SU-DHL-6 (cell line): ENCODE measurements around the gene RALGPS1.

ENCODE experiments used
- H2AFZ ChIP-seq: fragments of 200-600 bp; sonication (generic); 2 replicates; pipeline ENCODE4 v1.6.1; 2014; ENCODE audit warnings: low read depth, mild to moderate bottlenecking, moderate library complexity, mixed read lengths, antibody characterized with exemption, low read length; ENCODE audit not compliant: severe bottlenecking
- H3F3A ChIP-seq: fragments of 200-600 bp; shearing (Covaris generic); 2 replicates; pipeline ENCODE4 v1.6.0; 2016; ENCODE audit warnings: antibody characterized with exemption, mild to moderate bottlenecking; ENCODE audit not compliant: insufficient read depth
- H3K27ac ChIP-seq: fragments of 200-600 bp; sonication (generic); 2 replicates; pipeline ENCODE4 v1.5.1; 2016; ENCODE audit warnings: low read depth, mild to moderate bottlenecking, low read length, moderate library complexity, mixed read lengths
- H3K27me3 ChIP-seq: fragments of 200-600 bp; sonication (generic), shearing (Covaris generic); 2 replicates; pipeline ENCODE4 v1.6.0; 2014; ENCODE audit warnings: mild to moderate bottlenecking, low read length
- H3K36me3 ChIP-seq: fragments of 200-600 bp; sonication (generic); 2 replicates; pipeline ENCODE4 v1.6.1; 2014; ENCODE audit warnings: mild to moderate bottlenecking, low read length, mixed read lengths
- H3K4me2 ChIP-seq: fragments of 300-600, 200-600 bp; shearing (Covaris generic), sonication (generic); 2 replicates; pipeline ENCODE4 v1.6.0; 2014; ENCODE audit warnings: low read length, low read depth, mild to moderate bottlenecking; ENCODE audit not compliant: poor library complexity, severe bottlenecking
- H3K4me3 ChIP-seq: fragments of 200-600 bp; sonication (generic); 2 replicates; pipeline ENCODE4 v1.5.1; 2014; ENCODE audit warnings: antibody characterized with exemption, low read length, mild to moderate bottlenecking, mixed read lengths; ENCODE audit not compliant: insufficient read depth, poor library complexity, severe bottlenecking
- H3K79me2 ChIP-seq: fragments of 200-600 bp; sonication (generic); 2 replicates; pipeline ENCODE4 v1.6.1; 2014; ENCODE audit warnings: mild to moderate bottlenecking, low read length, moderate library complexity; ENCODE audit not compliant: insufficient read depth
- H3K9ac ChIP-seq: fragments of 200-600 bp; sonication (generic); 2 replicates; pipeline ENCODE4 v1.7.0; 2014; ENCODE audit warnings: mild to moderate bottlenecking, low read length
- H3K9me2 ChIP-seq: fragments of 200-600 bp; sonication (generic); replicated peaks from 2 replicates; pipeline ENCODE4 v1.6.1; 2014; ENCODE audit warnings: low read length; ENCODE audit not compliant: insufficient read depth
- H3K9me3 ChIP-seq: fragments of 200-600 bp; sonication (generic); 2 replicates; pipeline ENCODE4 v1.6.1; 2014; ENCODE audit warnings: low read length, mixed read lengths; ENCODE audit not compliant: insufficient read depth
- H4K20me1 ChIP-seq: fragments of 200-600 bp; sonication (generic); 2 replicates; pipeline ENCODE4 v1.6.1; 2014; ENCODE audit warnings: low read depth, mild to moderate bottlenecking, antibody characterized with exemption, low read length, moderate library complexity, mixed read lengths
- EZH2phosphoT487 ChIP-seq: fragments of 200-600 bp; sonication (generic), shearing (Covaris generic); conservative IDR thresholded peaks from 2 replicates; pipeline ENCODE4 v1.6.1; 2018; ENCODE audit warnings: mild to moderate bottlenecking, antibody characterized with exemption, low read length, moderate library complexity, mixed read lengths
- TF ChIP-seq, protein P1 (sequence below): fragments of 200-600 bp; sonication (generic); IDR thresholded peaks from one replicate; pipeline ENCODE4 v1.5.1; 2017; ENCODE audit warnings: antibody characterized with exemption, mild to moderate bottlenecking, low read length, moderate library complexity; ENCODE audit not compliant: insufficient read depth, poor library complexity, severe bottlenecking

Gene RALGPS1

DNA sequence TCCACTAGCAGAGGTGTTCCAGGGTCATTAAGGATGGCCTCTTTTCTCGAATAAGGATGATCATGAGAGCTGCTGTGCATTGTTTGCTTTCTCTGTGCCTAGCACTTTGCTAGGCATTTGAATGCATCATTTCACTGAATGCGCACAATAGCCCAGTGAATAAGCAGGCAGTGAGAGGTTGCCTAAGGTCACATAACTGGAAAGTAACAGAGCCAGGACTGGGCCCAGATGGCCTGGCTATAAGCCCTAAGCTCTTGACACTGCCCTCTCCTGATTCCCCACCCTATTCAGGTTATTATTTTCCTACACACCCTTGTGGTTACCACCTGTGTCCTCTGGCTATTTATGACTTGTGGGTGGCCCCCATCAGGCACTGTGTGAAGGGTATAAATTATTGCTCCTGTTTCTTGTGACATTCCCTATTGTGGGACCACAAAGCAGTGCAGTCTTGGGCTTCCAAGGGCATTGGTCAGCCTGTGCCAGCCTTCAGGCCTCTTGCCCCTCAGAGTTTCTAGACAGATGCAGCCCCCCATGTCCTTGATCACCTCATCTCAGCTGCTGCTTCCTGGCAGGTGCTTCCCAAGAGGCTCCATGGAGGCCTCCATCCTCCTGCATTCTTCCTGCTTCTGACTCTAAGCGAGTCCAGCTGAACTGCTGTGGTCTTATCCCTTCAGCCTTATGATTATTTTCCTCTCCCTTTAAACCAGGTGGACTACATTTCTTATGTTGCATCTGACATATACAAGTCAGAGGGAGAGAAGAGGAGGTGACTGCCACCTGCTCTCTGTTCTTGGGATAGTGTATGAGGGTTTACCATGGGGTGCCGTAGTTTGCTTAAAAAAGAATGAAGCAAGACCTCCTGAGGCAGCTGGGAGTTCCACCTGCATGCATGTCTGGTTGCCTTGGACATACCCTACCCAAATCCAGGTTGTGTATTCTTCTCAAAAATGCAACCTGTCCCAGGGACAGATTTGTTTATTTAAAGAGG lies 160.3 kb downstream of the RALGPS1 start:
- Histone ChIP-seq H2AFZ (no peak overlapping the region), H4K20me1 (no peaks in the 10 kb centered on the region), H3K79me2 (no peaks in the 10 kb centered on the region), H3K9me2 (no peaks in the 10 kb centered on the region), H3K9me3 (no peaks in the 10 kb centered on the region), H3K4me3 (no peak overlapping the region), H3K4me2 (no peak overlapping the region), H3F3A (no peaks in the 10 kb centered on the region), H3K36me3 (peaks cover 3% of the 10 kb centered on the region; the same call in 1 of the 2 replicates), H3K9ac (no peak overlapping the region), H3K27ac (no peak overlapping the region), H3K27me3 (no peaks in the 10 kb centered on the region)
- TF ChIP-seq EZH2phosphoT487 = no peak
- TF ChIP-seq, protein P1, sequence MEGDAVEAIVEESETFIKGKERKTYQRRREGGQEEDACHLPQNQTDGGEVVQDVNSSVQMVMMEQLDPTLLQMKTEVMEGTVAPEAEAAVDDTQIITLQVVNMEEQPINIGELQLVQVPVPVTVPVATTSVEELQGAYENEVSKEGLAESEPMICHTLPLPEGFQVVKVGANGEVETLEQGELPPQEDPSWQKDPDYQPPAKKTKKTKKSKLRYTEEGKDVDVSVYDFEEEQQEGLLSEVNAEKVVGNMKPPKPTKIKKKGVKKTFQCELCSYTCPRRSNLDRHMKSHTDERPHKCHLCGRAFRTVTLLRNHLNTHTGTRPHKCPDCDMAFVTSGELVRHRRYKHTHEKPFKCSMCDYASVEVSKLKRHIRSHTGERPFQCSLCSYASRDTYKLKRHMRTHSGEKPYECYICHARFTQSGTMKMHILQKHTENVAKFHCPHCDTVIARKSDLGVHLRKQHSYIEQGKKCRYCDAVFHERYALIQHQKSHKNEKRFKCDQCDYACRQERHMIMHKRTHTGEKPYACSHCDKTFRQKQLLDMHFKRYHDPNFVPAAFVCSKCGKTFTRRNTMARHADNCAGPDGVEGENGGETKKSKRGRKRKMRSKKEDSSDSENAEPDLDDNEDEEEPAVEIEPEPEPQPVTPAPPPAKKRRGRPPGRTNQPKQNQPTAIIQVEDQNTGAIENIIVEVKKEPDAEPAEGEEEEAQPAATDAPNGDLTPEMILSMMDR = no peak

GRCh38 chr9:127075624-127076372 lies 161.2 kb downstream of the RALGPS1 start:
- Histone ChIP-seq H3K79me2 (no peaks in the 10 kb centered on the region), H2AFZ (no peak overlapping the region), H3K9ac (no peak overlapping the region), H3K36me3 (peaks cover 3% of the 10 kb centered on the region; the same call in 1 of the 2 replicates), H3K27me3 (no peaks in the 10 kb centered on the region), H3K9me2 (no peaks in the 10 kb centered on the region), H3K9me3 (no peaks in the 10 kb centered on the region), H3K27ac (no peak overlapping the region), H3F3A (no peaks in the 10 kb centered on the region), H3K4me3 (no peak overlapping the region), H4K20me1 (no peaks in the 10 kb centered on the region), H3K4me2 (no peak overlapping the region)
- TF ChIP-seq, protein P1 = no peak
- TF ChIP-seq EZH2phosphoT487 = no peak

- Histone ChIP-seq H3K4me2 (no peak overlapping the region), H3K79me2 (no peaks in the 10 kb centered on the region), H3K27me3 (no peaks in the 10 kb centered on the region), H3K9me2 (no peaks in the 10 kb centered on the region), H4K20me1 (no peaks in the 10 kb centered on the region), H3K27ac (no peak overlapping the region), H3K36me3 (no peaks in the 10 kb centered on the region), H3F3A (no peaks in the 10 kb centered on the region), H3K9me3 (no peaks in the 10 kb centered on the region), H3K9ac (no peak overlapping the region), H2AFZ (no peak overlapping the region), H3K4me3 (no peak overlapping the region)
- TF ChIP-seq, protein P1 = no peak
- TF ChIP-seq EZH2phosphoT487 = no peak
Measured at GRCh38 chr9:127076860-127077643, 162.5 kb downstream of the RALGPS1 start.
